HG02884 (cell line): ENCODE measurements around the gene TC2N.
"Not testable (repeated sequence)": the region's sequence is repeated elsewhere in the genome, so short reads cannot be mapped to it uniquely, and the experiment has no call there.

Experiments
- ATAC-seq: cut with Tn5 transposase; IDR thresholded peaks from one replicate; pipeline ENCODE4 v1.9.1; 2021; ENCODE audit warnings: mild to moderate bottlenecking, moderate library complexity; ENCODE audit not compliant: unreplicated experiment

TC2N gene

DNA sequence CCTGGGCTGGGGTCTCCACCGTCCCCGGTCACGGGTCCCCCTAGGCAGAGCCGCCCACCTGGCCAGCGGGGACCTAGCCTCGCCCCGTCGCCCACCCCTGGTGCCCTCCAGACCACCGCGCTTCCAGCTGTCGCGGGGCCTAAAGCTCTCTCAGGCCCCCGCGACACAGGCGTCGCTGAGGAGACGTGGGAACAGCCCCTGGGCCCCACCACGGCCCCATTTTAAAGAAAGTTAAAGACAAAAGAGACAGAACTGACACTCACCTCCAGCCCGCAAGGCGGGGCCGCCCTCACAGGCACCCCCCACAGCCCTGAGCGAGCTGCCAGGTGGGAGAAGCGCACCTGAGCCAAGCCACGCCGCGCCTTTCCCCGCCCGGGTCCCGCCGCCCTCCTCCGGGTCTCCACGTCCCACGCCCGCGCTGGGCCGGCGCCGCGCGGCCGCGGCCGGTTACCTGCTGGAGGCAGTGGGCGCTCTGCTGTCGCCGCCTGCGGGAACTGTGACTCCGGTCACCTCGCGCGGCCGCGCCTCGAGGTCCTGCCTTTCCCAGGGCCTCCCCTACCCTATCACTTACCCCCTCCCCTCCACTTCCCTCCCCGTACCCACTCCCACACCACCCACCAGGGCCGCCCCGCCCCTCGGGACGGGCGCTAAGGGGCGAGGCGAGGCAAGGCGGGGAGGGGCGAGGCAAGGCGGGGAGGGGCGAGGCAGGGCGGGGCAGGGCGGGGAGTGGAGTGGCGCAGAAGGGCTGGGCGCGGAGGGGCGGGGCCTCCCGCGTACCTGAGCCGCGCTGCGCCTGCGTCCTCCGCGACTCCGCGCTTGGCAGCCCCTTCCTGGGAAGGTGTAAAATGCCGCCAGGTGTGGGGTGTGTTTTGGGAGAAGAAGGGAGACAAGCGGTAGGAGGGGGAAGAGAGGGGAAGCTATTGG is 31.2 kb downstream of the TC2N start:
- ATAC-seq, result peak; percentile 54

DNA sequence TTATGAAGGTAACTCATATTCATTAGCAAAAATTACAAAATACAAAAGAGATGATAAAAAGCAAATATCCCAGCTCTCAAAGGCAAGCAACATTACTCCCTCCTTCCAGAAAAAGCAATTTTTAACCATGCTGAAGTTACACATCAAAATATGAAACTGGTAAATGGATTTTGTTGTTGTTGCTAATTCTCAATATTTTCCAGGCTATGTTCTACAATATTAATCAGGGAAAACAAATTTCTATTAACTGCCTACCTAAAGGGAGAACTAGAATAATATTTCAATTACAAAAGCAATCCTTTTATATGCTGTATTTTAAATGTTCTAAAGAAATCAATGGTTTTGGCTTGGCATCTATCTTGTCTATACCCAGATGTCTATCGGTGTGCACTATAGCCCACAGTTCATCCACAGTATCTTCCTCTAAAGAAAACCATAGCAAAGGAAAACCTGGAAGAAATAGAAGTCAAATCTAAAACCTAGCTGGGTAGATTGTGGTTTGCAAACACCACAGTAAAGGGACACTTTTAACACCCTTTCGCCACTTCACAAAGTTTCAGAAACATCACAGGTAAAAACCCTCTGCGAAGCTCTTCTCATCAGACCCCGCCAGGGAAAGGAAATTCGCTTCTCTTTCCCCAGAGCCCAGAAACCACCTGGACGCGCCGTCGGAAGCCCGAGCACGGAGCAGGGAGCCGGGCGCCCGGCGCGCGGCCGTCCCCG is 32.0 kb downstream of the TC2N start:
- ATAC-seq, result peak; percentile 10

DNA sequence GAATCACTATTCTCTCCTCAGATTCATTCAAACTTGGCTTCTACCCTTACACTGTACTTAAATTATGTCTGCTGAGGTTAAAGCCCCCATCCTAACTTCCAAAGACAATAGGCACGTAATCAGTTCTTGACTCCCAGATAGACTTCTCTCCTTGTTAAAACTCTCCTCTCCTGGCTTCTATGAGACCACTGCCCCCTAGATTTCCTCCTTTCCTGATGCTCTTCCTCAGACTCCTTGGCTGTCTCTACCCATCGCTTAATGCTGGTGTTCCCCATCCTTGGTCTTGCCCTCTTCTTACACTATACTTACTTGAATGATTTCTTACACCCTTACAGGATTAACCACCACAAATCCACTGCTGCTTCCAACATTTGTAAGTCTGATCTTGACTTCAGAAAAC is 32.8 kb downstream of the TC2N start:
- ATAC-seq, result no peak

GRCh38 chr14:91831337-91831736 is 36.0 kb downstream of the TC2N start:
- ATAC-seq, result no peak

DNA sequence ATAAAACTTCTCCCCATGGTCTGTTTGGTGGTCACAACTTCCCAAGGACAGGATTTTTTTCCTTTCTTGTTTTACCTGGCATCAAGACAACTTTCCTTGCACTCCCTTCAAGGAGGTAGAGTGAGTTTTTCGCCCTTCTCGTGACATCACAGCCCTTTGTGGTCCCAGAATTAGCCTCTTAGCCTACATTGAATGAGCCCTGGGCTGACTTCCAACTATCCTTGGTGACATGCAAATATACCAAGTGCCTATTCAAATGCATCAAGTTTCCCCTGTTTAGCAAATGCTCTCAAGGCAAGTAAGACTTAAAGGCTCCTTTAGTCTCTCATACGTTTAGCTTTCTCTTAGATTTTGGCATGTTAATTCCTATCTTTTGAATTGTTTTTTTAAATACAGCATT is 36.6 kb downstream of the TC2N start:
- ATAC-seq, result peak; percentile 89

DNA sequence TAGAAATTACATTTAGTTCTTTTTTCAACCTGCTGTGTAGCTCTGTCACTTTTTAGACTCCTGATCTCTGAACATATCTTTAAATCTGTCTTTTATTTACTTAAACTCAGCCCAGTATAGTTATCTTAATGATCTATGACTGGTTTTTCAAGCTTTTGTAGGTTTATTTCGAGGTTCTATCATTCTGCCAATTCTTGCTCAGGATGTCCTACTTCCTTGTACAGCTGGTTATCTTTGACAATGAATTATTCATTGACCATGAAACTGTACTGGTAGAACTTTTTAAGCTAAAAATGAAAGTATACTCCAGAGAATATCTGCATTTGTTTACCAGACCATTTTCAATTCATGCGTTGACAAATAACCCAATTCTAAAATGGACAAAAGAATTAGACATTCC is 37.8 kb downstream of the TC2N start:
- no peak for ATAC-seq

GRCh38 chr14:91827746-91828145 is 39.6 kb downstream of the TC2N start:
- ATAC-seq, result no peak

- ATAC-seq, result peak; percentile 86
Measured at GRCh38 chr14:91817566-91818325, 49.6 kb downstream of the TC2N start.

DNA sequence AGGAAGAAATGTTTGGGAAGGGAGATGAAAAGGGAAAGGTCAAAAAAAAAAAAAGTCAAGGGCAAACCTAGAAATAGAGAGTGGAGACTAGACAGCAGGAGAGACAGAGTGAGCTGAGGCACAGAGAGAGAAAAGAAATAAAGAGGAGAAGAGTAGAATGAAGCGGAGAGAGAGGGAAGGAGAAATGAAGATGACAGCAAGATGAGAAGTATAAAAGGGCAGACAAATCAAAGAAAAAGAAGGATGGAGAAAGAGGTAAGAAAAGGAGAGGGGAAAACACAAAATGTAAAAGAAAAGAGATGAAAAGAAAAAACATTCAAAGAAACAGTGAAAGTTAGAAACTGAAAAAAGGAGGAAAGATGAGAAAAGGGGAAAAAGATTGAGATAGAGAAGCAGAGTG is 53.0 kb downstream of the TC2N start:
- no peak for ATAC-seq

DNA sequence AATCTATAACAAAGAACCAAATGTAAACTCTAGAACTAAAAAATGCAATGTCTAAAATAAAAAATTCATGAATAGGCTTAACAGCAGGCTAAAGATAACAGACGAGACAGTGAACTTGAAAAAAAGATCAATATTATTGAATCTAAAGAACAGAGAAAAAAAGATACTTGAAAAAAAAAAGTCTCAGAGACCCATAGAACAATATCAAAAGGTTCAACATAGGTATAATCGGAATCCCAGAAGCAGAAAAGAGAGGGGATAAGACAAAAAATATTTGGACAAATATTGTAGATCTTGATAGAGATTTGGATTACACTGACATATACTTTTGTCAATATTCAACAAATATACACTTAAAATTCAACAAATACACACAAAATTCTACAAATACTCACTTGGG is 56.6 kb downstream of the TC2N start:
- ATAC-seq, result no peak

DNA sequence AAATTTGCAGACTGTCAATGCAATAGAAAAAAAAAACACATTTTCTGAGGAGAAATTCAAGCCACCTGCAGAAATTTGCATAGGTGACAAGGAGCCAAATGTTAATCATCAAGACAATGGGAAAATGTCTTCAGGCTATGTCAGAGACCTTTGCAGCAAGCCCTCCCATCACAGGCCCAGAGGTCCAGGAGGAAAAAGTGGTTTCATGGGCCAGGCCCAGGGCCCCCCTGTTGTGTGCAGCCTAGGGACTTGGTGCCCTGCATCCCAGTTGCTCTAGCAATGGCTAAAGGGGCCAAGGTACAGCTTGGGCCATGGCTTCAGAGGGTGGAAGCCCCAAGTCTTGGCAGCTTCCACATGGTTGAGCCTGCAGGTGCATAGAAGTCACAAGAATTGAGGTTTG is 60.6 kb downstream of the TC2N start:
- no peak for ATAC-seq

GRCh38 chr14:91806094-91806493 is 61.2 kb downstream of the TC2N start:
- not testable (repeated sequence) for ATAC-seq

DNA sequence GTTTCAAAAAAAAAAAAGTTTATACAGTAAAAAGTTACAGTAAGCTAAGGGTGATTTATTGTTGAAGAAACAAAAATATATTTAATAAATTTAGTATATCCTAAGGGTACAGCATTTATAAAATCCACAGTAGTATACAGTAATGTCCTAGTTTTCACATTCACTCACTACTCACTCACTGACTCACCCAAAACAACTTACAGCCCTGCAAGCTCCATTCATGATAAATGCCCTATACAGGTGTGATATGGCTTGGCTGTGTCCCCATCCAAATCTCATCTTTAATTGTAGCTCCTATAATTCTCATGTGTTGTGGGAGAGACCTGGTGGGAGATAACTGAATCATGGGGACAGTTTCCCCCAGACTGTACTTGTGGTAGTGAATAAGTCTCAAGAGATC is 61.7 kb downstream of the TC2N start:
- no peak for ATAC-seq

- no peak for ATAC-seq
Measured at GRCh38 chr14:91801358-91801757, 66.0 kb downstream of the TC2N start.

DNA sequence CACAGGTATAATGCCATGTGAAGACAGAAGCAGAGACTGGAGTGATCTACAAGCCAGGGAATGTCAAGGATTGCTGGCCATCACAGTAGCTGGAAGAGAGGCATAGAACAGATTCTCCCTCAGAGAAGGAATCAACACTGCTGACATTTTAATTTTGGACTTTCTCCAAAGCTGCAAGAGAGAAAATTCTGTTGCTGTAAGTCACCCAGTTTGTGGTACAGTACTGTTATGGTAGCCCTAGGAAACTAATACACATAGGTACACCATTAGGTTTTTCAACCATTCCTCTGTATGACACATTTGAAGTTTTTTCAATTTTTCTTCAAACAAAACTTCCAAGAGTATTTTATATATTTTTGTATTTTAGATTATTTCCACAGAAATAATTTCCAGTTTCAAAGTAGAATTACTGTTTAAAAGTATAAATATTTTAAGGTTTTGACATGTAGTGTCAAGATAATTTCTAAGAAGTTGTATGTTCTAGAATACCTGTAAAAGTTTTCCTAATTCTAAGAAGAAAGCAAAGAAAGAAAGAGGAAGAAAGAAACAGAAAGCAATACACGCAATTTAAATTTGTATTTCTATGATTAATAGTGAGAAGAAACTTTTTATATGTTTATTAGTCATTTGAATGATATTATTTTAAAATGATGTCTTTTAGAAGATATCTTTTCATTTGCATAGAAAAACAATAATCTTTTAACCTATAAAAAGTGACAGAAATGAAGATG is 70.6 kb downstream of the TC2N start:
- no peak for ATAC-seq

DNA sequence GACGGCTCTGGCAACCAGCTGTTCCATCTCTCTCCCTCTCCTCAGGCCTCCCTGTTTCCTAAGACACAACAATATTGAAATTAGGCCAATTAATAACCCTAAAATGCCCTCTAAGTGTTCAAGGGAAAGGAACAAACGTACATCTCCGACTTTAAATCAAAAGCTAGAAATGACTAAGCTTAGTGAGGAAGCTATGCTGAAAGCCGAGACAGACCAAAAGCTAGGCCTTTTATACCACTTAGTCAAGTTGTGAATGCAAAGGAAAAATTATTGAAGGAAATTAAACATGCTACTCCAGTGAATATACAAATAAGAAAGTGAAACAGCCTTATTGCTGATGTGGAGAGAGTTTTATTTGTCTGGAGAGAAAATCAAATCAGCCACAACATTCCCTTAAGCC is 73.6 kb downstream of the TC2N start:
- ATAC-seq, result no peak

- no peak for ATAC-seq
Measured at GRCh38 chr14:91786188-91786587, 81.1 kb downstream of the TC2N start.

DNA sequence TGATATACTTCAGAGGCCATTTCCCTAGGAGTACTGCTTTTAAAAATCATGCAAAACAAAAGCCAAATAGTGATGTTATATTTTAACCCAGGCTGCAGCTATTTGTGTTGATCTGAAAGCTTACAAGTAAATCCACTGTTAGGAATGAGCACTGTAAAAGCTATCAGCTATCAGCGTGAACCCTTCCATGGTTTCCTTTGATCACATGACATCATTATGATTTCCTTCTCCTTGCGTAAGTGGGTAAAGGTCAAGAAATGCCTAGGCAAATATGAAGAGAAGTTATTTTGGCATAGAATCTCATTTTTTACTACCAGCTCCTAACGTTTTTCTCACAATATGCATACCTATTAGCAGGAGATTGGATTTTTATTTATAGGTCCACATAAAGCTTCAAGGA is 86.9 kb downstream of the TC2N start:
- ATAC-seq, result no peak

- no peak for ATAC-seq
Measured at GRCh38 chr14:91778217-91778616, 89.1 kb downstream of the TC2N start.

- no peak for ATAC-seq
Measured at GRCh38 chr14:91774140-91775096, 92.9 kb downstream of the TC2N start.
